ENCODE data around the gene RASAL1.

- TF ChIP-seq, protein P1, sequence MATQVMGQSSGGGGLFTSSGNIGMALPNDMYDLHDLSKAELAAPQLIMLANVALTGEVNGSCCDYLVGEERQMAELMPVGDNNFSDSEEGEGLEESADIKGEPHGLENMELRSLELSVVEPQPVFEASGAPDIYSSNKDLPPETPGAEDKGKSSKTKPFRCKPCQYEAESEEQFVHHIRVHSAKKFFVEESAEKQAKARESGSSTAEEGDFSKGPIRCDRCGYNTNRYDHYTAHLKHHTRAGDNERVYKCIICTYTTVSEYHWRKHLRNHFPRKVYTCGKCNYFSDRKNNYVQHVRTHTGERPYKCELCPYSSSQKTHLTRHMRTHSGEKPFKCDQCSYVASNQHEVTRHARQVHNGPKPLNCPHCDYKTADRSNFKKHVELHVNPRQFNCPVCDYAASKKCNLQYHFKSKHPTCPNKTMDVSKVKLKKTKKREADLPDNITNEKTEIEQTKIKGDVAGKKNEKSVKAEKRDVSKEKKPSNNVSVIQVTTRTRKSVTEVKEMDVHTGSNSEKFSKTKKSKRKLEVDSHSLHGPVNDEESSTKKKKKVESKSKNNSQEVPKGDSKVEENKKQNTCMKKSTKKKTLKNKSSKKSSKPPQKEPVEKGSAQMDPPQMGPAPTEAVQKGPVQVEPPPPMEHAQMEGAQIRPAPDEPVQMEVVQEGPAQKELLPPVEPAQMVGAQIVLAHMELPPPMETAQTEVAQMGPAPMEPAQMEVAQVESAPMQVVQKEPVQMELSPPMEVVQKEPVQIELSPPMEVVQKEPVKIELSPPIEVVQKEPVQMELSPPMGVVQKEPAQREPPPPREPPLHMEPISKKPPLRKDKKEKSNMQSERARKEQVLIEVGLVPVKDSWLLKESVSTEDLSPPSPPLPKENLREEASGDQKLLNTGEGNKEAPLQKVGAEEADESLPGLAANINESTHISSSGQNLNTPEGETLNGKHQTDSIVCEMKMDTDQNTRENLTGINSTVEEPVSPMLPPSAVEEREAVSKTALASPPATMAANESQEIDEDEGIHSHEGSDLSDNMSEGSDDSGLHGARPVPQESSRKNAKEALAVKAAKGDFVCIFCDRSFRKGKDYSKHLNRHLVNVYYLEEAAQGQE (IDR thresholded peaks at IDR 0.05; ENCODE audit: insufficient read depth in 1 of 2, low read depth in 2 of 2, low read length in 2 of 2), result no peak
- TF ChIP-seq TAF1 (IDR thresholded peaks at IDR 0.05; ENCODE audit: borderline replicate concordance, insufficient read depth, low read length) (no peak), POLR2AphosphoS5 (IDR thresholded peaks at IDR 0.05; ENCODE audit: low read depth, low read length) (no peak), SIN3A (IDR thresholded peaks at IDR 0.05; ENCODE audit: borderline replicate concordance, insufficient read depth, low read length) (no peak)
Observed at GRCh38 chr12:113109360-113109759, 26.2 kb downstream of the RASAL1 start.

Data from PFSK-1 (cell line).